ENCODE data around the gene FAM25C. TPM values are rescaled to one million over a fixed set of nuclear protein-coding genes. Genes with fewer than 3 reads are reported as not detected.
"Not testable (repeated sequence)": the region's sequence is repeated elsewhere in the genome, so short reads cannot be mapped to it uniquely, and the experiment has no call there.

The FAM25C gene
- polyA plus RNA-seq (ENCODE audit: insufficient read length) = not detected
- long read RNA-seq, donor 1 = 0 reads
- long read RNA-seq, donor 2 = 0 reads
- long read RNA-seq, donor 3 = 0 reads
- long read RNA-seq, donor 4 = 0 reads
- long read RNA-seq, donor 5 = 0 reads
- long read RNA-seq, donor 6 = 0 reads
- long read RNA-seq, donor 7 = 0 reads
- long read RNA-seq, donor 8 = 0 reads

DNA sequence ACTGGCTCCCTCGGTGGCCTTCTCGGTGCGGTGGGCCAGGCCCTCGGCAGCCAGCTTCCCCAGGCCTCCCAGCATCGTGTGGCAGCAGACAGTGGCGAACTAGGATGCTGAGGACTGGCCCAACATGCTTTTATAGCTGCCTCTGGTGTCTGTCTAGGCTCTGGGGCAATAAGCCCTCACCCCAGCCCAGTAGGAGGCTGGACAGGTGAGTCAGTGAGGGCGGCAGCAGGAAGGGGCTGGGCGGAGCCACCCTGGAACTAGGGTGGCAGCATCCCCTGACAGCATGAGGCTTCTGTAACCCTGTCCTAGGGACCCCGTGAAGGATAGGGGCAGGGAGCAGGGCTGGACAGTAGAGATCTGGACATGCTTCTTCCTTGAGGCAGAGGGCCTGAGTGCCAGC is at the start of gene FAM25C:
Gene FAM25C, minus strand, starts transcription at position 101 of the 400 bp plus-strand sequence. Its CDS starts 26 bp downstream, at position 75.
- not testable (repeated sequence) for DNase-seq

DNA sequence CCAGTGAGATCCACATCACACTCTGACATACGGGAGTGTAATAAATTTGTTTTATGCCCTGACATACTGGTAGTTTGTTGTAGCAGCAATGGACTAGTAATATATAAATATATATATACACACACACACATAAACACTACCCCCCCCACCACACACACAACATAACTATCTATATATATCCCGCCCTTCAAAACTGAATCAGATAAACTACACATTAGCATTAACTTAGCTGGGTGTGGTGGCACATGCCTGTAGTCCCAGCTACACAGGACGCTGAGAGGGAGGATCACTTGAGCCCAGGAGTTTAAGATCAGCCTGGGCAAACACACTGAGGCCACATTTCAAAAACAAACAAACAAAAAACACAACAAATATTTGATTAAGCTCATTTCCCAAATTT is 45.0 kb upstream of the FAM25C start:
- not testable (repeated sequence) for DNase-seq

DNA sequence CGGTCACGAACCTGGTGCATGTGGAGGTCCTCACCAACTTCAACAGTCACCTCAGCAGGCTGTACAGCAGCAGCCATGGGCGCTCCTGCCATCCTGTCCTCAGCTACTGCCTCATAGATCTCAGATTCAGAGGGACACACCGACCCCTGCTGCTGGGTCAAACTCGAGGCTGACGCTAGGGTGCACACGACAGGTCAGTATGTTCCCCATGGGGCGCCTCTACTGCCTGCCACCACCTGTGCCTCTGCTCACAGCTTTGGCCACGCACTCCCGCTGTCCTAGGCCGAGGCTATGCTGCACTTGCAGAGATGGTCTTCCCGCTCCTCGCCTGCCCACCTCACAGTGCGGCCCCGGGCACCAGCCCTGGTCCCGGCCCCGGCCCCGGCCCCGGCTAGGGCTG is 31.8 kb upstream of the FAM25C start:
- not testable (repeated sequence) for DNase-seq

DNA sequence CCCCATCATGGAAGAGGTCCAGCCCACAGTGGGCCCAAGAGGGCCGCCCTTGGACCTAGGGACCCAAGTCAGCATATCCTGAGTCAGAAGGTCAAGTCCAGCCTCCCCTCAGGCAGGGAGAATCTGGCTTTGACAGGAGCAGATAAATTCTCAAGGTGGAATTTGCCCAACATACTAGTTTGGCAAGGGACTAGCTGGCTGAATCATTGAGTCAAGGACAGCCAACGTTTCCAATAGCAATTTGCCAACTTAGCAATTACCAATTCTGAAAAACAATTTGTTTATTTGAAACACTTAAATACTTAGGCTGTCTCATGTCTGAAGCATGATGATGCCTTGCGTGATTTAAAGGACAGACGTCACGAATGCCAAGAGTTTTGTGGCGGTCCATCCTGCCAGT is 2.7 kb upstream of the FAM25C start:
- not testable (repeated sequence) for DNase-seq

DNA sequence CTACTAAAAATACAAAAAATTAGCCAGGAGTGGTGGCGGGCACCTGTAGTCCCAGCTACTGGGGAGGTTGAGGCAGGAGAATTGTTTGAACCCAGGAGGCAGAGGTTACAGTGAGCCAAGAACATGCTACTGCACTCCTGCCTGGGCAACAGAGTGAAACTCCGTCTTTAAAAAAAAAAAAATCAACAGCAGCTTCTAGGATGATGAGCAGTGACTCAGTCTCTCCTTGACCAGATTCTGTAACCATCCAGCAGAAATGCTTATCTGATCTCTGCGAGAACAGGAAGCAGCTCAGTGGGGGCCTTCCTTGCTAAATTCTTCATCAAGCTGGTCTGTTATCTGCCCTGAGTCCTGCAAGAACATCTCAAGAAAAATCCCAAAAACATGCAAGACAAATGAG is 5.5 kb downstream of the FAM25C start:
- DNase-seq = not testable (repeated sequence)

DNA sequence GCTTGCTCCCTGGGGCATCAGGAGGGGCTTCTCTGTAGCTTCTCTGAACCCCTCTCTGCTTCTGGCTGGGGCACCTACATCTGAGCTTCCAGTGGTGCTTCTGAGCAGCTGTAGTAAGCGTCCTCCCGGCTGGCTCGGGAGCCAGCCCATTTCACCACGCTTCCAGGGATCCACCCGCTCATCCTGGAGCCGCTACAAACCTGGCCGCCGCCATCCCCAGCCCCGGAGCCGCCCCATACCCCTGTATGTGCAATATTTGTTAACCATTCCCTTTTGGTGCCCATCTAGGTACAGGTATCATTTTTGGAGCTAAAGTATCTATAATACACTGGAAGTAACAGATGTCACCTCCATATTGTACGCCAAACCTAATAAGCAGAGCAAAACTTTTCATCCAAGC is 7.0 kb downstream of the FAM25C start:
- not testable (repeated sequence) for DNase-seq

DNA sequence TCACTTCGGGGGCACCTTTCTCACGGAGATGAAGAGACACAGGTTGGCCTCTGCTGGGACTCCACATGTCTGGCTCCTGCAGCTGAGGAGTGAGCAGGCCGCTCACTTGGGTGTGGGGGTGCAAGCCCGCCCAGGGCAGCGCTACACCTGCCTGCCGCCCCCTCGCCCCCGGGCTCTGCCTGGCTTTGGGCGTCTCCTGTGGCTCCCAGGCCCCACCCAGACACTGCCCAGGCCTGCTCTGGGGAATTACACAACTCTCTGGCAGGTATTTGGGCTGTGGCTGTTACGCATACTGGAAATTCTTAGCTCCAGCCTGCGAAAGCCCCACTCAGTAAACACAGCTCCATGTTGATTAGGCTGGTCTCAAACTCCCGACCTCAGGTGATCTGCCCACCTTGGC is 7.9 kb downstream of the FAM25C start:
- DNase-seq = not testable (repeated sequence)

DNA sequence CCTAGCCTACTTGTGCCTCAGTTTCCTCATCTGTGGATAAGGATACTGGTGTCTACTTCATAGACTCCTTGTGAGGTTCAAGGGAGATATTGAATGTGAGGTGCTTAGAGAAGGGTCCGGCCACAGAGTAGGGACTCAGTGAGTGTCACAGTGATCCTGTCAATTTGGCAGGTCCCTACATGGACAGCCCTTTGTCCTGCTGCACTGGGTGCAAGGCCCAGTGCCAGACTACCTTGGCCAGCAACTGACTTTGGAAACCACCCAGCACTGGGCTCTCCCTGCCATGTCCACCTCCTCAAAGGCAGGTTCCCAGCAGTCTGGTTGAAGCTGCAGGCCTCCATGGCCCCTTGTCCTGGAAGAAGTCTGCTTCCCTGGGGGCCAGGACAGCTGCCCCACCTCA is 9.5 kb downstream of the FAM25C start:
- DNase-seq = not testable (repeated sequence)

DNA sequence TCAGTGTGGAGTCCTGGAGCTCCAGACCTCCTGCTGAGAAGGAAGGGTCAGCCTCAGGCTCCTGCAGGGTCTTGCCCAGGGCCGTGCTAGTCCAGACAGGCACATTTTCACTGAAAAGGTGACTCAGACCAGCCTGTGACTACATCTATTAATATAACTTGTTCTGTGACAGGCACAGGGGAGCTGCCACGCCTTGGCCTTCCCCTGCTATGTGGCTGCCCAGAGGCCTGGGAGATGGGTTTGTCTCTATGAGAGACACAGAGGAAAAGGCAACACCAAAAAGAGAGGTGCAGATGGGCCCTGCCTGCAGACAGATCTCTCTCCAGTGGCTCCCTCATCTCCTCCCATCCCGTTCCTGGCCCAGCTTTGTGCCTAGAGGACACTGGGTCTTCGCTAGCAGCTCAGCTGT is 10.0 kb downstream of the FAM25C start:
- not testable (repeated sequence) for DNase-seq

DNA sequence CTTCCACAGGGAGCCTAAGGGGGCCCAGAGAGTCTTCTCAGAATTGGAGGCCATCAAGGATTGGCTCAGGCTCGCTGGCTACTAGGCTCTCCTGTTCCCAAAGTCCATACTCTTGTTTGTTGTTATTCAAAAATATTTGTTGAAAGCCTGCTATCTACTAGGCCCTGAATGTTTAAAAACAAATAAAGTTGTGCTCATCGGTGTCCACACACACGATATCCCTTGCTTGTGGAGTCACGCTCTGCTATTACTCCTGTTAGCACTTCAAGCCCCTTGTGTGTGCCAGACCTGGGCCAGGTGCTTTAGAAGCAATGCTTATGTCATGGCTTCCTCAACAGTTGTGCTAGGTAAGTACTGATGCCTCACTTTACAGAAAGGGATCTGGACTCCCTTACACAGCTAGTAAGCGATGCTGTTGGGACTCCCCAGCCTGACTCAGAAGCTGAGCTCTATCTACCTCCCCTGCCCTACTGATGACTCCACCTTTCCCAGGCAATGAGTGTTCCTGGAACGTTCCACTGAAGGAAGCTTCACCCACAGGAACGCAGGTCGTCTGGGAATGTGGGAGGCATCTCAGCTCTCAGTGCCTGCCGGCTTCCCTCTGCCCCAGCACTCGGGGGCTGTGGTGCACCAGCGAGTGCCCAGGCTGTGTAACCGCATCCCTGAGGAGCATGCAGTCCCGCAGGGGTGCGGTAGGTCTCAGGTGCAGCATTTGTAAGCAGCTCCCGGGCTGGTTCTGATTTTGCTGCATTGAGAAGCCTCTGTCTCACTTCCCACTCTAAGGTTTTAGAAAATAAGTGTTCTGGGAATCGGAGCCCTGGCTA is 10.7 kb downstream of the FAM25C start:
- DNase-seq = not testable (repeated sequence)

DNA sequence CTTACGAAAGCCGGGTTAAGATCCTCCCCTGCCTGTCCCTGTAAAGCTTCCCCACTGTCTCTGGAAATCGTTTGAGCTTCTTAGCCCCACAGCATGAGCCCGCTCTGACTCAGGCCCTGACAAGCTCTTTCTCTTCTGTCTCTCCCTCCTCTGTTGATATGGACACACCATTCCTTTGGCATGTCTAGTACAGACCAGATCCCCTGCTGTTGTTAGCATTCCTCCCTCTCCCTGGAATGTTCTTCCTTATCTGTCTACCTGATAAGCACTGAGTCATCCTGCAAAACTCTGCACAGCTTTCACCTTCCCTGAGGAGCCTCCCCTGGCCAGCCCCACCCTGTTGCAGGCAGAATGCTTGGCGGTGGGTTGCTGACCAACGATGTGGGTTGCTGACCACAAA is 11.6 kb downstream of the FAM25C start:
- DNase-seq = not testable (repeated sequence)

DNA sequence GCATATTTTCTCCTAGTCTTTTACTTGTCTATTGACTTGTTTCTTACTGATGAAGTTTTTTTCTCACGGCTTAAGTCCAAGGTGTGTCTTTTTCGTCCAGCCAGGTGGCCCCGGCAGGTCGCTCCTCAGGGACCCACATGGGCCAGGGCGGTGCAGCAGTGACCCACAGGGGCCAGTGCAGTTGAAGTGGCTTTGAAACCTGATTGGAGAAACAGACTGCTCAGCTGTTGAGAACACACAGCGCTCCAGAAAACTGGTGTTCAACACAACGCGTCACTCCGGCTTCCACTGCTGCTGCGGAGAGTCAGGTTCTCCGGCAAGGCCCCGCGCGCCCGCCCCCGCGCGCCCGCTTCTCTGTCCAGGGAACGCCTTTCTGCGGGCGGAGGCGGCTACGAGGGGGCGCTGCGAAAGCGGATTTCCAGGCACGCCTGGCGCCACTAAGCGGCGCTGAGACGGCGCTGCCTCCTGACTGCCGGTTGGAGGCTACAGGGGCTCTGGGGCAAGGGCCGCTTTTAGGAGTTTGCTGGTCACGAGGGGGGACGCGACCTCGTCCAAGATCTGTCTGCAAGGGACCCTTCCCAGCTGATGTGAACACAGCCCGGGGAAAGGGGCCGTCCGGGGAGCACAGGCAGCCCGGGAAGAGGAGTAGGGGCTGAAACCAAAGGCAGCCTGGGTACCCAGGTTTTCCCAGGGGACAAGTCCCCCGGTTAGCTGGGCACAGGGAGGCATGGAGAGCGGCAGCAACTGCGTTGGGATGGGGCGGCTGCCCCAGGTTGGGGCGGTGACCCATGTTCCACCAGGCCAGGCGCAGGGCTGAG is 13.0 kb downstream of the FAM25C start:
- DNase-seq = not testable (repeated sequence)

DNA sequence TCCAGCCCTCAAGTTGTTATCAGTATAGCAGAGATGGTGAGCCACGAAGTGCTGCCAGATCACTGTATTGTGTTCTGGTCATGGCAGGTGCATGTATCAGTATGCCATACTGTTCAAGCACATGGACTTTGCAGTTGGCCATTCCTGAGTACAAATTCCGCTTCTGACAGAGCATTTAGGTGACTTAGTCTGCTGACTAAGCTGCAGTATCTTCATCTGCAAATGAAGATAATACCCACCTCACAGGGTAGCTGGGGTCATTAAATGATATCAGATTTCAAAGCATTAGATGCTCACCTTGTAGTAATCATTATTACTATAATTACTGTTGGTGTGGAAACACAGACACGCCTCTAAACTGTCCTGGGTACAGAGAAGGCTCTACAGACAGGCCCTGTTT is 24.2 kb downstream of the FAM25C start:
- not testable (repeated sequence) for DNase-seq

DNA sequence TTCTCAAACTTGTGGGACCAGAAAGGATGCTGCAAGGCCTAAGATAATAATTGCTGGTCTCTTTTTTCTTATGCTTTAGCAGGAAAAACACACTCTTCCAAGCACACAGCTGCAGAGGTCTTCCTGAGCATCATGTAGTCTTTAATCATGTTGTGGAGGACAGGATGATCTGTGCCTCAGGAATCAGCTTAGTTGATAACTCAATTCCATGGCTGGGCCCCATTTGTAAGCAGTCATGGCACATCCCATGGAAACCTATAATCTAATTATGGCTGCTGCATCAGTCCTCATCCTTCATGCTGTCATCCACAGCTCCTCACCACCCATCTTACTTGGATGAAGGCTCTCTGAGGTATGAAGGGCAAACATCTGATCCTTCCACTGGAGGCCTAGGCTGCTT is 26.5 kb downstream of the FAM25C start:
- DNase-seq = not testable (repeated sequence)

DNA sequence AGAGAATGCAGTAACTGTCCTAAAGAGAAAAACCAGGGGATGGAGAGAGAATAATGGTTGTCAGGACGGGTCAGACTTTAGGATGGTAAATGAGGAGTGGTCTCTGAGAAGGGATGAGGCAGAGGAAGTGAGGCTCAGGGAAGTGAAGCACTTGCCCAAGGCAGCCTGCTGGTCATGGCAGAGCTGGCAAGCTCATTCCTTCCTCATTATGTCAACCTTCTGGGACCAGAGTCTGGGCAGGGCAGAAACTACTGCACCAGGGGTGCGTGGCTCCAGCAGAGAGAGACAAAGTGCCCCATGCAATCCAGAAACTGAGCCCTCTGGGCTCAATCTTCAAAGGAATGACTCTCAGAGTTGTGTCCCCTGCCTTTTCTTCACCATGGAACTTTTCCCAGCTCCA is 27.5 kb downstream of the FAM25C start:
- not testable (repeated sequence) for DNase-seq

DNA sequence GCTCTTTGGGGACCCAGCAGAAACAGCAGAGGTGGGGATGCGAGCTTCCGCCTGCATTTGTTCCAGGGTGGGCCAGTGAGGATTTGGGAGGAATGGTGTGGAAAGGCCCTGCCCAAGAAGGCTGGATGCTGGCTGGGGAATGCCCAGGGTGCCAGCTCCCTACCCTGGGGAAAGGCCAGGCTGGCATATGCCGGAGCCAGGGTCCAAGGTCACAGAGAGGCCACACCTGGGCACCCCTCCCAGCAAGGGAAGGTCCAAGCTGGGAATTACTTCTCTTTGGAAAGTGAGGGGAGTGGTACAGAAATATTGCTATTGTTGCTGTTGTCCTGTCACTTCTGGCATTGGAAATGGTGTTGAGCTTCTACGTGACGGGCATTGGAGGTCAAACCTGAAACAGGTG is 28.0 kb downstream of the FAM25C start:
- not testable (repeated sequence) for DNase-seq

DNA sequence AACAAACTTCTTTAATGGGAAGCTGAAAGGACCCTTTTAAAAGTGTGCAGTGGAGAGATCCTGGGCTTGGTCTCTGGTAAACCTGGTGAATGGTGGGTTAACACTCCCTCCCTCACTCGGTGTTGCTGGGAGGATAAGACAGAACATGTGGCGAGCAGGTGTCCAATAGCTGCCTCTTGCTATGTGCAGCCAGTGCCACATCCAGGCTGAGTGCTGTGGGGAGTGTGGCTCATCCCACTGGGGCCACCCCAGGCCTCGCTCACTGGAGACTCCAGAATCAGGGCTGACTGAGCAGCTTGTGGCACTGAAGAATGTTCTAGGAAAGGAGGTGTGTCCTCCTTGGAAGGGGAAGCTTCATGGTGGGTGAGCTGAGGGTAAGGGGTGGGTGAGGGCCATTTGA is 29.5 kb downstream of the FAM25C start:
- DNase-seq = not testable (repeated sequence)

DNA sequence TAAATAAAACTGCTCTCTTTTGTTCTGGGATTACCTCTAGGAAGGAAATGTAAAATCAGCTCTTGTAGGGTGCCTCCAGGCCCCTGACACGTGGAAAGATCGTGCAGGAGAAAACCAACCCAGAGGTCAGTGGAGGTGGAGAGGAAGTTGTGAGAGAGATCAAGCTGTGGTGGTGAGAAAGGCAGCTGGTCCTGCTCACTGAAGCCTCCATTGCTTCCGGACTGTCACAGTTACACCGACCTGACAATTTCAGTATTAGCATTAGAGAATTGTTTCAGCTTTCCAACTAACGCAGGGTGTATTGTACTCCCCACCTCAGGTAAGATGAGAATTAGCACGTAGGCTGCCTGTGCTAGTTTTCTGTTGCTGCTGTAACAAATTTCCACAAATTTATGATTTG is 30.6 kb downstream of the FAM25C start:
- not testable (repeated sequence) for DNase-seq

DNA sequence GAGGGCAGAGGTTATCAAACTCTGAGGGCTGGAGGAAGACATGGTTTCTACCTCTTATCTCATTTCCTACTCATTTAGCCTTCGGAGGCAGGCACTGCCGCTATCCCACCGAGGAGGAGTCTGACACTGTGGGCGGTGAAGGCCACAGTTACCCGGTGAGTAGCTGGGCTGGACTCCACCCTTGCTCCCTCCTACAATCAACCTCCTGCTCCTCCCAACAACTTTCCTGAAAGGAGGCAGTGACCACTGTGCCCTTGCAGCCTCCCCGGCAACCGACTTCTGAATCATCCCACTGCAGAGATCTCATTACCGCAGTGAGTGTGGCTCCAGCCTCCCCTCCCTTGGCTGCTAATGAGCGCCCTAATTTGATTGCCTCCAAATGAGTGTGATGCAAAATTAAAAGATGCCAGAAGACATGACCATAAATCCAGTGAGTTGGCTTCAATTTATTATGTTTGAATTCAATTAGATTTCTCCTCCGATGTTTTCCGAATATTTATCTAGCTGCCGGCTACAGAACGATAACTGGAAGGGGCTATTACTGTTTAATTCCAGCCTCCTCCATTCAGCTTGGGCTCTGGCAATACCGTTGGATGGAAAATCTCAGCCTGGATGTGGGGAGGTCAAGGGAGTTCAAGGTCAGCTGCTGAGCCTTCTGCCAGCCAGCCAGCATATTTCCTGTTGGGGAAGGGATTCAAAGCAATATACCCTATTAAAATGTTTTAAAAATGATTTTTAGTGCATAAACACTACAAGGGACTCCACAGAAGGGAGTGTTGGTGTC is 35.1 kb downstream of the FAM25C start:
- not testable (repeated sequence) for DNase-seq

DNA sequence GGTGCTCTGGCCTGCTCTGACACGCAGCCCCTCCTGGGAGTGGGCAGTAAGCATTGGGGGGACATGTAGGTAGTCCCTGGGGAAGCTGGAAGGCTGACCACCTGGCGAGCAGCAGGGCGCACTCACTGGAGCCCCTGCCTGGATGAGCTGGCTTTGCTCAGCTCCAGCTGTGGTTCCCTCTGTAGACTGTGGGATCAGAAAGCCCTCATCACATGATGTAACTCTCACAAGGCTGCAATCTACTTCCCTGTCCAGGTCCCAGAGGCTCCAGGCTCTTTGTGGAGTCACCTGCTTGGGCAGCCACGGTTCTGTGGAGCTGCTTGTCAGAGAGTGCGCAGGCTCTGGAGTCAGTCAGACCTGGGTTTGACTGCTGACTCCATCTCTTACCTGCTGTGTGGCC is 36.8 kb downstream of the FAM25C start:
- not testable (repeated sequence) for DNase-seq

DNA sequence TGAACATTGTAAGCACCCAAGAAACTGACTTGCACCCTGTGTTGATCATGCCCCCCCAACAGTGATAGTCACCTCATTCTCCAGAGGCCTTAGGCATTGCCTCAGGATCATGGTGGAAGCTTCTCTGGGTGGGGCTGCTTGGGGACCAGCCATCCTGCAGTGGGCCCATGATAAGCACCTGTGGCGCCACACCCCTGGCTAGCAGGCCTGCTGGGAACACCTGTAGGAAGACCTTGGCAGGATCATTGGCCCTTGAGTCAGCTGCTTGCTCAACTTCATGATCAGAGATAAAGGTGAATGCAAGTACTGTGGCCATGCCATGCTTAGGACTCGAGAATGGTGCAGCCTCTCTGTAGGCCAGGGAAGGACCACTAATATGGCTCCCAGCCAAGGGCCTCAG is 38.9 kb downstream of the FAM25C start:
- not testable (repeated sequence) for DNase-seq

DNA sequence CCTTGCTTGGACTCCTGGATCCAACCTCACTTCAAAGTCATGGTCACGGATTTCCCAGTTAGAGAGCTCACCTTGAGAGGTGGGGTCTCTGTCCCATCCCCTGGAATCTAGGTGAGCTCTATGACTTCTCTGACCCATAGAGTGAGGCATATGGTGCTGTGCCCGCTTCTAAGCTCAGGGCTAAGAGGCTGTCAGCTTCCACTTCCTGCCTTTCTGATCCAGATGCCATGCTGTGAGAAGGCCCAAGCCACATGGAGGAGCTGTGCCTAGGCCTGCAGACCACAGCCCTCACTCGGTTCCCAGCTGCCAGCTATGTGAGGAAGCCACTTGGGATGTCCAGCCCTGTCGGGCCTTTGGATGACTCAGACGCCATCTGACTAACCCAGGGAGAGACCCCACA is 39.9 kb downstream of the FAM25C start:
- not testable (repeated sequence) for DNase-seq

All from left kidney (tissue), 8 donors.